Measurements from ENCODE around the gene ZNF10. TPM values are rescaled to one million over a fixed set of nuclear protein-coding genes. Genes with fewer than 3 reads are reported as not detected.

Gene ZNF10
- total and polyA plus RNA-seq, 7 experiments from 2014 or later: 5.2 to 35.0 (median 28.1) TPM

DNA sequence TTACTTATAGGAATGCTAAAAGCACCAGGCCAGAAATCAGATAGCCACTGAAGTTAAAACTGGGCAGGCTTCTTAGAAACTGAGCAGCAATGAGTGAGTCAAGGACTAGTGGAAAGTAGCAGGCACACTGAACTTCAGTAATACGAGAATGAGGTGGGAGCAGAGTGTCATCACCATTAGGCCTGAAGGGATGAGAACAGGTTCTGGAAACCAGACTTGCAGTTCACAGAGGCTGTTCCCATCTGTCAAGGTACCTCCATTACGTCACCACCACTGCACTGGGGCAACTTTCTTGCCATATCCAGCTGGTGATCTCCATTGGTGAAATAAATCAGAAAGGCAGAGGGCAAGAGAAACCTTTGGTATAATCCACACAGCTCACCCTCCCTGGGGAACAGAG lies 15.6 kb downstream of the ZNF10 start:
- no peak overlapping the region for H3K4me3 Mint-ChIP-seq
- H3K4me3 ChIP-seq (ENCODE audit: low read length): no peak overlapping the region
- H3K9me3 ChIP-seq (ENCODE audit: control insufficient read depth in 2 of 3, low read length in 3 of 3): peaks cover 0 to 91% (median 21%) of the 10 kb centered on the region in 3 experiments
- H3K27ac Mint-ChIP-seq: no peak overlapping the region
- peaks cover 15 to 96% (median 63%) of the 10 kb centered on the region in 11 donors for H3K9me3 Mint-ChIP-seq
- ChIA-PET POLR2A (no interaction called here), CTCF (interaction anchor here (0.5 kb wide), 1 partner anchor 8 kb away, joined by 4 read pairs; no protein-coding TSS in a partner anchor)
- no peaks in the 10 kb centered on the region for H3K4me1 ChIP-seq (ENCODE audit: control insufficient read depth in 2 of 2, insufficient read depth in 2 of 2, low read length in 2 of 2)
- DNase-seq (no peak), ATAC-seq (no peak)
- no peak overlapping the region for H3K27ac ChIP-seq (ENCODE audit: low read depth, low read length)
- H3K36me3 Mint-ChIP-seq: peaks cover 58 to 89% (median 82%) of the 10 kb centered on the region in 5 donors
- peaks cover 0 to 73% (median 8%) of the 10 kb centered on the region in 3 experiments for H3K36me3 ChIP-seq (ENCODE audit: control insufficient read depth in 2 of 3, insufficient read depth in 3 of 3, low read length in 3 of 3)
- no peaks in the 10 kb centered on the region for H3K4me1 Mint-ChIP-seq
- H3K27me3 Mint-ChIP-seq: no peaks in the 10 kb centered on the region
- no peaks in the 10 kb centered on the region for H3K27me3 ChIP-seq (ENCODE audit: control insufficient read depth in 2 of 2, insufficient read depth in 2 of 2, low read length in 2 of 2)
- intact Hi-C loops (cut with micrococcal nuclease): no loop called here

DNA sequence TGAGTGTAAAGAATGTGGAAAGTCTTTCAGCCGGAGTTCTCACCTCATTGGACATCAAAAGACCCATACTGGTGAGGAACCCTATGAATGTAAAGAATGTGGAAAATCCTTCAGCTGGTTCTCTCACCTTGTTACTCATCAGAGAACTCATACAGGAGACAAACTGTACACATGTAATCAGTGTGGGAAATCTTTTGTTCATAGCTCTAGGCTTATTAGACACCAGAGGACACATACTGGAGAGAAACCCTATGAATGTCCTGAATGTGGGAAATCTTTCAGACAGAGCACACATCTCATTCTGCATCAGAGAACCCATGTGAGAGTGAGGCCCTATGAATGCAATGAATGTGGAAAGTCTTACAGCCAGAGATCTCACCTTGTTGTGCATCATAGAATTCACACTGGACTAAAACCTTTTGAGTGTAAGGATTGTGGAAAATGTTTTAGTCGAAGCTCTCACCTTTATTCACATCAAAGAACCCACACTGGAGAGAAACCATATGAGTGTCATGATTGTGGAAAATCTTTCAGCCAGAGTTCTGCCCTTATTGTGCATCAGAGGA lies 25.8 kb downstream of the ZNF10 start:
- H3K27me3 Mint-ChIP-seq: no peaks in the 10 kb centered on the region
- no peak overlapping the region for H3K27ac ChIP-seq (ENCODE audit: low read depth, low read length)
- ChIA-PET POLR2A (interaction anchor here (0.8 kb wide), 1 partner anchor 25 kb away, joined by 4 read pairs; the partner anchor contains the start of genes ZNF10 and ZNF891), CTCF (no interaction called here)
- H3K4me3 Mint-ChIP-seq: no peak overlapping the region
- peaks cover 21 to 61% (median 27%) of the 10 kb centered on the region in 3 experiments for H3K36me3 ChIP-seq (ENCODE audit: control insufficient read depth in 2 of 3, insufficient read depth in 3 of 3, low read length in 3 of 3)
- peaks cover 61 to 91% (median 77%) of the 10 kb centered on the region in 5 donors for H3K36me3 Mint-ChIP-seq
- peak overlapping the region; percentile 3 for H3K4me3 ChIP-seq (ENCODE audit: low read length)
- no peak for ATAC-seq
- H3K27me3 ChIP-seq (ENCODE audit: control insufficient read depth in 2 of 2, insufficient read depth in 2 of 2, low read length in 2 of 2): no peaks in the 10 kb centered on the region
- no peak overlapping the region for H3K27ac Mint-ChIP-seq
- peaks cover 7 to 100% (median 88%) of the 10 kb centered on the region in 11 donors for H3K9me3 Mint-ChIP-seq
- peaks cover 28 to 93% (median 56%) of the 10 kb centered on the region in 3 experiments for H3K9me3 ChIP-seq (ENCODE audit: control insufficient read depth in 2 of 3, low read length in 3 of 3)
- H3K4me1 ChIP-seq (ENCODE audit: control insufficient read depth in 2 of 2, insufficient read depth in 2 of 2, low read length in 2 of 2): no peaks in the 10 kb centered on the region
- intact Hi-C loops (cut with micrococcal nuclease): no loop called here
- peaks cover 0 to 1% (median 0%) of the 10 kb centered on the region in 7 donors for H3K4me1 Mint-ChIP-seq
- DNase-seq: no peak

DNA sequence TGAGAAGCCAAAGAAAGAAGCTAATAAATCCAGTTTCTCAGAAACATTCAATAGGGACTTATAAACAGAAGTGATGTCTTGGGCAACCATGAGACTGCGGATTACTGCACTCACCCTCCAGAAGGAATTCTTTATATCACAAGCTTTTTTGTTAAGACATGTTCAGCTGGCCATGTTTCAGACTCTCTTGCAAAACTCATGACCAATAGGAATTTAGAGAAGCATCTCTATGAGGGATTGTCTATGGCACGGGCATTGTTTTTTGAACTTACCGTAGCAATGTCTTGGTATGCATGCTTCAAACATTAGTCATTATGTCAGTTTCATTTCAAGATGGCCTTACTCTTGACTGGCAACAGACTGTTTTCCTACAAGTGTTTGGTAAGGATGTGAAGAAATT lies 35.3 kb downstream of the ZNF10 start:
- Histone ChIP-seq H3K27ac (ENCODE audit: low read depth, low read length) (no peak overlapping the region), H3K4me1 (ENCODE audit: control insufficient read depth in 2 of 2, insufficient read depth in 2 of 2, low read length in 2 of 2) (no peaks in the 10 kb centered on the region), H3K27me3 (ENCODE audit: control insufficient read depth in 2 of 2, insufficient read depth in 2 of 2, low read length in 2 of 2) (no peaks in the 10 kb centered on the region), H3K4me3 (ENCODE audit: low read length) (no peak overlapping the region), H3K36me3 (ENCODE audit: control insufficient read depth in 2 of 3, insufficient read depth in 3 of 3, low read length in 3 of 3) (no peaks in the 10 kb centered on the region), H3K9me3 (ENCODE audit: control insufficient read depth in 2 of 3, low read length in 3 of 3) (peaks cover 0 to 56% (median 0%) of the 10 kb centered on the region in 3 experiments)
- no peak overlapping the region for H3K27ac Mint-ChIP-seq
- peaks cover 7 to 97% (median 52%) of the 10 kb centered on the region in 11 donors for H3K9me3 Mint-ChIP-seq
- H3K36me3 Mint-ChIP-seq: peaks cover 0 to 26% (median 14%) of the 10 kb centered on the region in 5 donors
- no peak for ATAC-seq
- no peak overlapping the region for H3K4me3 Mint-ChIP-seq
- DNase-seq: no peak
- intact Hi-C loops (cut with micrococcal nuclease): no loop called here
- POLR2A ChIA-PET: no interaction called here
- H3K4me1 Mint-ChIP-seq: no peaks in the 10 kb centered on the region
- CTCF ChIA-PET: no interaction called here
- no peaks in the 10 kb centered on the region for H3K27me3 Mint-ChIP-seq

DNA sequence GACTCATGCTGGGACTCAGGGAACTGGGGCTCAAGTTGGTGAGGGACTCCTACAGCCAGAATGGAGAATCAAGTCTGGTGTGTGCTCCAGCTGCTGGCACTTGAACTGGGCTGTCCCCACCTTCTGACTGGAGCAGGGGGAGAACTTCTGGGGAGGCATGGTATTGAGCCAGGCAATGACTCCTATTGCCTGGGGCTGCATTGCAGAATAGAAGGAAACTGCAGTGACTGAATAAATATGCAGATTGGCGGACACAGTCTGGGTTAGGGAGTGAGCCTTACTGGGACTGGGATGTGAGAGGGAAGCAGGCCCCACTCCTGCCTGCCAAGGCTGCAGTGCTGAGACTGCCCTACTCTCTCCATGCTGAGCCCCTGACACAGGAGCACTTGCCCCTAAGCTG lies 42.1 kb downstream of the ZNF10 start:
- no peak for DNase-seq
- peaks cover 0 to 55% (median 0%) of the 10 kb centered on the region in 3 experiments for H3K9me3 ChIP-seq (ENCODE audit: control insufficient read depth in 2 of 3, low read length in 3 of 3)
- H3K27ac ChIP-seq (ENCODE audit: low read depth, low read length): no peak overlapping the region
- no peak overlapping the region for H3K4me3 ChIP-seq (ENCODE audit: low read length)
- Mint-ChIP-seq H3K27ac (no peak overlapping the region), H3K27me3 (no peaks in the 10 kb centered on the region), H3K36me3 (peaks cover 0 to 37% (median 18%) of the 10 kb centered on the region in 5 donors), H3K4me1 (no peaks in the 10 kb centered on the region), H3K9me3 (peaks cover 12 to 96% (median 52%) of the 10 kb centered on the region in 11 donors), H3K4me3 (no peak overlapping the region)
- H3K27me3 ChIP-seq (ENCODE audit: control insufficient read depth in 2 of 2, insufficient read depth in 2 of 2, low read length in 2 of 2): no peaks in the 10 kb centered on the region
- intact Hi-C loops (cut with micrococcal nuclease): no loop called here
- ATAC-seq: no peak
- CTCF ChIA-PET: interaction anchor here (0.6 kb wide), 1 partner anchor 94 kb away, joined by 3 read pairs; no protein-coding TSS in a partner anchor
- no peaks in the 10 kb centered on the region for H3K4me1 ChIP-seq (ENCODE audit: control insufficient read depth in 2 of 2, insufficient read depth in 2 of 2, low read length in 2 of 2)
- no peaks in the 10 kb centered on the region for H3K36me3 ChIP-seq (ENCODE audit: control insufficient read depth in 2 of 3, insufficient read depth in 3 of 3, low read length in 3 of 3)
- POLR2A ChIA-PET: no interaction called here

DNA sequence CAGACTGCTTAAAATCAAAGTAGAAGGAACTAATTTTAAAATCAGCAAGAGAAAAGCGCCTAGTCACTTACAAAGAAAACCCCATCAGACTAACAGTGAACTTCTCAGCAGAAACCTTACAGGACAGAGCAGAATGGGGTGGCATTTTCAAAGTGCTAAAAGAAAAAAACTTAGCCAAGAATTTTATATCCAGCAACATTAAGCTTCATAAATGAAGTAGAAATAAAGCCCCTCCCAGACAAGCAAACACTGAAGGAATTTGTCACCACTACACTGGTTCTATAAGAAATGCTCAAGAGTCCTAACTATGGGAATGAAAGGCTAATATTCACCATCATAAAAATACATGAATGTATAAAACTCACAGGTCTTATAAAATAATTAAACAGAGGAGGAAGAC lies 44.5 kb downstream of the ZNF10 start:
- no peak overlapping the region for H3K4me3 ChIP-seq (ENCODE audit: low read length)
- peaks cover 4 to 37% (median 22%) of the 10 kb centered on the region in 5 donors for H3K36me3 Mint-ChIP-seq
- no peak overlapping the region for H3K27ac ChIP-seq (ENCODE audit: low read depth, low read length)
- intact Hi-C loops (cut with micrococcal nuclease): no loop called here
- peaks cover 0 to 48% (median 0%) of the 10 kb centered on the region in 3 experiments for H3K9me3 ChIP-seq (ENCODE audit: control insufficient read depth in 2 of 3, low read length in 3 of 3)
- H3K4me1 Mint-ChIP-seq: no peaks in the 10 kb centered on the region
- H3K36me3 ChIP-seq (ENCODE audit: control insufficient read depth in 2 of 3, insufficient read depth in 3 of 3, low read length in 3 of 3): no peaks in the 10 kb centered on the region
- no peak overlapping the region for H3K27ac Mint-ChIP-seq
- CTCF ChIA-PET: no interaction called here
- no peaks in the 10 kb centered on the region for H3K27me3 Mint-ChIP-seq
- DNase-seq (no peak), ATAC-seq (no peak)
- no peak overlapping the region for H3K4me3 Mint-ChIP-seq
- H3K27me3 ChIP-seq (ENCODE audit: control insufficient read depth in 2 of 2, insufficient read depth in 2 of 2, low read length in 2 of 2): no peaks in the 10 kb centered on the region
- POLR2A ChIA-PET: no interaction called here
- peaks cover 15 to 92% (median 47%) of the 10 kb centered on the region in 11 donors for H3K9me3 Mint-ChIP-seq
- H3K4me1 ChIP-seq (ENCODE audit: control insufficient read depth in 2 of 2, insufficient read depth in 2 of 2, low read length in 2 of 2): no peaks in the 10 kb centered on the region

DNA sequence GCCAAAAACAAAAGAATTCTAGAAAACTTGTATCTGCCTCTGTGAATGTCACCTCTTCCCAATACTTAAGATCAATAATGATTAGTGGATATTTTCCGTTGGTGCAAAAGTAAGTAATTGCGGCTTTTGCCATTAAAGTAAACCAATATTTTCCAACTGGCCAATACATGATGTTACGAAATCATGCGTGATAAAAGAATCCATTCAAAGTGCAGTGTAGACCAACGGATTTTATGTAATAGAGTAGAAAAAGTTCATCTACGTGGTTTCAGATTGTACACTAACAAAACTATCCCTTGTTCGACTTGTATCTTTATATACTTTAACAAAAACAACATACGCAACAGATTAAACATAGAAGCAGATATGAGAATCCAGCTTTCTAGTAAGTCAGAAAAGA lies 50.2 kb downstream of the ZNF10 start:
- POLR2A ChIA-PET: interaction anchor here (0.6 to 3.3 kb wide), 7 partner anchors 25 to 194 kb away, joined by 3 to 26 read pairs (median 5); partner anchors contain the start of genes ZNF10, ZNF140, ZNF26 and ZNF84
- CTCF ChIA-PET: interaction anchor here (0.5 to 1.4 kb wide), 2 partner anchors 99 to 100 kb away, joined by 3 to 4 read pairs; partner anchors contain the start of gene ZNF140
- Mint-ChIP-seq H3K4me3 (peak overlapping the region in 8 of 10 donors; percentile 24 to 95 (median 52)), H3K27me3 (no peaks in the 10 kb centered on the region), H3K27ac (peak overlapping the region in 2 of 9 donors; percentile 20 to 68), H3K4me1 (peaks cover 16 to 33% (median 30%) of the 10 kb centered on the region in 7 donors), H3K36me3 (peaks cover 43 to 61% (median 55%) of the 10 kb centered on the region in 5 donors), H3K9me3 (peaks cover 22 to 95% (median 55%) of the 10 kb centered on the region in 11 donors)
- no peak overlapping the region for H3K27ac ChIP-seq (ENCODE audit: low read depth, low read length)
- peaks cover 7 to 9% of the 10 kb centered on the region in 2 donors for H3K4me1 ChIP-seq (ENCODE audit: control insufficient read depth in 2 of 2, insufficient read depth in 2 of 2, low read length in 2 of 2)
- intact Hi-C loops (cut with micrococcal nuclease): loop anchor here (1.0 kb wide), 8 partner anchors 50 to 352 kb away; partner anchors contain the start of genes CHFR (in 2 of the 2), ZNF10 (in 2 of the 2), ZNF140 (in 2 of the 2) and ZNF26 (in 2 of the 2)
- no peak for DNase-seq
- peaks cover 0 to 40% (median 3%) of the 10 kb centered on the region in 3 experiments for H3K9me3 ChIP-seq (ENCODE audit: control insufficient read depth in 2 of 3, low read length in 3 of 3)
- H3K4me3 ChIP-seq (ENCODE audit: low read length): no peak overlapping the region
- ATAC-seq: no peak
- H3K27me3 ChIP-seq (ENCODE audit: control insufficient read depth in 2 of 2, insufficient read depth in 2 of 2, low read length in 2 of 2): no peaks in the 10 kb centered on the region
- H3K36me3 ChIP-seq (ENCODE audit: control insufficient read depth in 2 of 3, insufficient read depth in 3 of 3, low read length in 3 of 3): peaks cover 0 to 41% (median 8%) of the 10 kb centered on the region in 3 experiments
